ENCODE results near the gene IPCEF1. TPM values are rescaled to one million over a fixed set of nuclear protein-coding genes. Genes with fewer than 3 reads are reported as not detected.

Gene IPCEF1
- total RNA-seq, 1 experiment from 2014 or later = 1.9 TPM

- Histone ChIP-seq H3K9me3 (no peaks in the 10 kb centered on the region), H3K4me3 (ENCODE audit: low read depth, low read length) (no peak overlapping the region), H3K4me1 (no peaks in the 10 kb centered on the region), H3K27me3 (replicated peaks; ENCODE audit: control insufficient read depth, insufficient read depth, low read length) (no peaks in the 10 kb centered on the region), H3K36me3 (ENCODE audit: control insufficient read depth, insufficient read depth, low read length) (peaks cover 1% of the 10 kb centered on the region; the same call in 1 of the 2 replicates)
- ChIA-PET CTCF (no interaction called here), POLR2A (no interaction called here)
- DNase-seq = no peak
- no peaks in the 10 kb centered on the region for H3K27me3 Mint-ChIP-seq (ENCODE audit: insufficient read depth, unreplicated experiment)
- no peak for TF ChIP-seq CTCF (IDR thresholded peaks at IDR 0.05; ENCODE audit: insufficient read depth in 1 of 2, low read depth in 1 of 2, low read length in 1 of 2, severe bottlenecking in 1 of 2, unreplicated experiment in 1 of 2)
- no peak overlapping the region for H3K27ac Mint-ChIP-seq (ENCODE audit: unreplicated experiment)
- no peak overlapping the region for H3K4me3 Mint-ChIP-seq (ENCODE audit: unreplicated experiment)
- intact Hi-C loops (cut with micrococcal nuclease; ENCODE audit: unreplicated experiment) = no loop called here
- H3K9me3 Mint-ChIP-seq (ENCODE audit: unreplicated experiment) = no peaks in the 10 kb centered on the region
- H3K4me1 Mint-ChIP-seq (ENCODE audit: low read depth, unreplicated experiment) = no peaks in the 10 kb centered on the region
- no TSS peak for BruUV-seq (replicated peaks)
- H3K36me3 Mint-ChIP-seq (ENCODE audit: insufficient read depth, unreplicated experiment) = peaks cover 67% of the 10 kb centered on the region
These were observed 47.2 kb upstream of the IPCEF1 start for GRCh38 chr6:154403788-154404187.

GRCh38 chr6:154402081-154402780, 45.6 kb upstream of the IPCEF1 start:
- Mint-ChIP-seq H3K27me3 (ENCODE audit: insufficient read depth, unreplicated experiment) (no peaks in the 10 kb centered on the region), H3K4me1 (ENCODE audit: low read depth, unreplicated experiment) (no peaks in the 10 kb centered on the region), H3K36me3 (ENCODE audit: insufficient read depth, unreplicated experiment) (peaks cover 58% of the 10 kb centered on the region), H3K9me3 (ENCODE audit: unreplicated experiment) (no peaks in the 10 kb centered on the region), H3K4me3 (ENCODE audit: unreplicated experiment) (no peak overlapping the region), H3K27ac (ENCODE audit: unreplicated experiment) (no peak overlapping the region)
- POLR2A ChIA-PET = no interaction called here
- no peaks in the 10 kb centered on the region for H3K9me3 ChIP-seq
- no peak overlapping the region for H3K4me3 ChIP-seq (ENCODE audit: low read depth, low read length)
- H3K27me3 ChIP-seq (replicated peaks; ENCODE audit: control insufficient read depth, insufficient read depth, low read length) = no peaks in the 10 kb centered on the region
- DNase-seq = no peak
- no peaks in the 10 kb centered on the region for H3K4me1 ChIP-seq
- CTCF ChIA-PET = no interaction called here
- H3K36me3 ChIP-seq (ENCODE audit: control insufficient read depth, insufficient read depth, low read length) = peaks cover 1% of the 10 kb centered on the region; the same call in 1 of the 2 replicates
- intact Hi-C loops (cut with micrococcal nuclease; ENCODE audit: unreplicated experiment) = no loop called here
- BruUV-seq (replicated peaks) = no TSS peak
- no peak for TF ChIP-seq CTCF (IDR thresholded peaks at IDR 0.05; ENCODE audit: insufficient read depth in 1 of 2, low read depth in 1 of 2, low read length in 1 of 2, severe bottlenecking in 1 of 2, unreplicated experiment in 1 of 2)

- ChIA-PET POLR2A (no interaction called here), CTCF (no interaction called here)
- Histone ChIP-seq H3K27me3 (replicated peaks; ENCODE audit: control insufficient read depth, insufficient read depth, low read length) (no peaks in the 10 kb centered on the region), H3K9me3 (no peaks in the 10 kb centered on the region), H3K4me3 (ENCODE audit: low read depth, low read length) (no peak overlapping the region), H3K36me3 (ENCODE audit: control insufficient read depth, insufficient read depth, low read length) (peaks cover 1% of the 10 kb centered on the region; the same call in 1 of the 2 replicates), H3K4me1 (no peaks in the 10 kb centered on the region)
- Mint-ChIP-seq H3K27me3 (ENCODE audit: insufficient read depth, unreplicated experiment) (no peaks in the 10 kb centered on the region), H3K36me3 (ENCODE audit: insufficient read depth, unreplicated experiment) (peaks cover 36% of the 10 kb centered on the region), H3K9me3 (ENCODE audit: unreplicated experiment) (no peaks in the 10 kb centered on the region), H3K4me3 (ENCODE audit: unreplicated experiment) (no peak overlapping the region), H3K27ac (ENCODE audit: unreplicated experiment) (no peak overlapping the region), H3K4me1 (ENCODE audit: low read depth, unreplicated experiment) (no peaks in the 10 kb centered on the region)
- BruUV-seq (replicated peaks) = no TSS peak
- intact Hi-C loops (cut with micrococcal nuclease; ENCODE audit: unreplicated experiment) = no loop called here
- TF ChIP-seq CTCF (IDR thresholded peaks at IDR 0.05; ENCODE audit: insufficient read depth in 1 of 2, low read depth in 1 of 2, low read length in 1 of 2, severe bottlenecking in 1 of 2, unreplicated experiment in 1 of 2) = no peak
- no peak for DNase-seq
These were observed 42.5 kb upstream of the IPCEF1 start for GRCh38 chr6:154399097-154399496.
